HepG2 (cell line): ENCODE results near the gene COQ5.

Experiments used
- CTCF ChIP-seq: sonication (generic); formaldehyde crosslinking; IDR thresholded peaks from 2 replicates; pipeline ENCODE4 v1.5.0; 2020; ENCODE audit warnings: mild to moderate bottlenecking, missing genetic modification reagents, moderate library complexity
- EHMT2 ChIP-seq: fragments of 200-600 bp; sonication (generic); IDR thresholded peaks from 2 replicates; pipeline ENCODE4 v1.7.0; 2017; ENCODE audit warnings: antibody characterized with exemption, low read depth, low read length, borderline replicate concordance
- ELF1 ChIP-seq: sonication (generic); formaldehyde crosslinking; IDR thresholded peaks from 2 replicates; pipeline ENCODE4 v1.4.0; 2020; ENCODE audit warnings: missing genetic modification reagents
- EP300 ChIP-seq, 3 experiments: sonication (generic) in 1 of 3; formaldehyde crosslinking in 1 of 3; IDR thresholded peaks; 2 replicates each; pipeline versions ENCODE4 v1.5.1 to v1.6.1; 2011 to 2020; ENCODE audit warnings: low read depth in 2 of 3, low read length in 2 of 3, borderline replicate concordance in 1 of 3, improper control_type of control experiment in 1 of 3, mild to moderate bottlenecking in 1 of 3, missing genetic modification reagents in 1 of 3, moderate library complexity in 1 of 3
- JUNB ChIP-seq: sonication (generic); formaldehyde crosslinking; IDR thresholded peaks from 2 replicates; pipeline ENCODE4 v1.8.0; 2022; ENCODE audit warnings: missing genetic modification reagents, mild to moderate bottlenecking, borderline replicate concordance
- NFATC3 ChIP-seq: sonication (generic); formaldehyde crosslinking; IDR thresholded peaks from 2 replicates; pipeline ENCODE4 v1.5.1; 2020; ENCODE audit warnings: mild to moderate bottlenecking, missing genetic modification reagents

- TF ChIP-seq EHMT2 (no peak), JUNB (CRISPR knock-in tag) (no peak), EP300 (IDR thresholded peaks at IDR 0.05; ENCODE audit: low read depth in 2 of 2, low read length in 2 of 2) (no peak), EP300 (CRISPR knock-in tag; IDR thresholded peaks at IDR 0.05; ENCODE audit: borderline replicate concordance) (no peak), CTCF (no peak), ELF1 (CRISPR knock-in tag) (no peak), NFATC3 (CRISPR knock-in tag) (no peak)
Measured at GRCh38 chr12:120544691-120545090, 15.7 kb upstream of the COQ5 start.
